C4-2B (cell line): ENCODE data around the gene REST.
"Not testable (repeated sequence)": the region's sequence is repeated elsewhere in the genome, so short reads cannot be mapped to it uniquely, and the experiment has no call there.

Experiments used
- H3K27ac ChIP-seq: fragments of 450-650 bp; 2 replicates; pipeline ENCODE4 v1.5.1; 2017
- CTCF ChIP-seq: fragments of 450-650 bp; conservative IDR thresholded peaks from 2 replicates; pipeline ENCODE4 v1.5.1; 2017; ENCODE audit warnings: mild to moderate bottlenecking
- ZFX ChIP-seq: fragments of 450-650 bp; IDR thresholded peaks from 2 replicates; pipeline ENCODE4 v1.6.1; 2017

REST gene

GRCh38 chr4:56871371-56871866 lies 36.3 kb upstream of the REST start:
- TF ChIP-seq ZFX, result no peak
- TF ChIP-seq CTCF, result no peak
- H3K27ac ChIP-seq, result no peak overlapping the region

GRCh38 chr4:56874166-56874565 lies 33.5 kb upstream of the REST start:
- H3K27ac ChIP-seq, result peak overlapping the region; percentile 51
- no peak for TF ChIP-seq ZFX
- TF ChIP-seq CTCF, result no peak

DNA sequence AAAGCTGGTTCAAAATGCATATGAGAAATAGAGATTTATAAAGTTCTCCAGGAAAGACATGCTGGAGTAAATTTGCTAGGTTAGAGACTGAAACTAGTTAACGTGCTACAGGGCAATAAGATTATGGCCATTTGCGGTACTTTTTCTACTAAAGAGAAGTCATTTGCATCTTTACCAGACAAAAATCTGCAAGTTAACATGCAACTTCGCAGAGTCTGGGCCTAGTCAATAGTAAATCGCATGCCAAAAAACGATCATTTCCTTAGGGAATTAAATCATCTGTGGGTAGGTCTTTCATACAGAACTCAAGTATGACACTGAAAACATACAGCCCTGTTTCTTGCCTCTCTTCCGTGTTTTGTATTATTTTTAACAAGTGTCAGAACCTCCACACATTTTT lies 32.8 kb upstream of the REST start:
- H3K27ac ChIP-seq, result no peak overlapping the region; the same call in 1 of the 2 replicates
- TF ChIP-seq CTCF (no peak), ZFX (no peak)

DNA sequence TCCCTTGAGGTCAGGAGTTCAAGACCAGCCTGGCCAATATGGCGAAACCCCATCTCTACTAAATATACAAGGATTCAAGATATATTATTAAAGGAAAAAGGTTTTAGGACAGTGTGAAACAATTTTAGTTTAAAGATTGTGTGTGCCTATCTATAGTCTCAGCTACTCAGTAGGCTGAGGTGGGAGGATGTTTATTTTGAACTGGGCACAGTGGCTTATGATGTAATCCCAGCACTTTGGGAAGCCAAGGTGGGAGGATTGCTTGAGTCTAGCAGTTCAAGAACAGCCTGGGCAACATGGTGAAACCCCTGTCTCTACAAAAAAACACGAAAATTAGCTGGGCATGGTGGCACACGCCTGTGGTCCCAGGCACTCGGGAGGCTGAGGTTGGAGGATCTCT lies 31.4 kb upstream of the REST start:
- no peak overlapping the region for H3K27ac ChIP-seq
- TF ChIP-seq CTCF (no peak), ZFX (no peak)

GRCh38 chr4:56879996-56880395 lies 27.7 kb upstream of the REST start:
- no peak overlapping the region for H3K27ac ChIP-seq
- TF ChIP-seq ZFX, result no peak
- TF ChIP-seq CTCF, result no peak

GRCh38 chr4:56880572-56880971 lies 27.1 kb upstream of the REST start:
- no peak overlapping the region for H3K27ac ChIP-seq
- TF ChIP-seq ZFX, result no peak
- TF ChIP-seq CTCF, result no peak

DNA sequence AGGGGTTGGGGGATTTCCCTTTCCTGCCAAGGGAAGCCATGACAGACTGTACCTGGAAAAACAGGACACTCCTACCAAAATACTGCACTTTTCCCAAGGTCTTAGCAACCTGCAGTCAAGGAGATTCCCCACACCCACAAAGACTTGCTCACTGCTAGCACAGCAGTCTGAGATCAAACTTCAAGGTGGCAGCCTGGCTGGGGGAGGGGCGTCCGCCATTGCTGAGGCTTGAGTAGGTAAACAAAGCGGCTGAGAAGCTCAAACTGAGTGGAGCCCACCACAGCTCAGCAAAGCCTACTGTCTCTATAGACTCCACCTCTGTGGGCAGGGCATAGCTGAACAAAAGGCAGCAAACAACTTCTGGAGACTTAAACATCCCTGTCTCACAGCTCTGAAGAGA lies 23.2 kb upstream of the REST start:
- H3K27ac ChIP-seq, result peak overlapping the region; percentile 21; the same call in 1 of the 2 replicates

GRCh38 chr4:56892691-56893090 lies 15.0 kb upstream of the REST start:
- no peak for TF ChIP-seq CTCF
- TF ChIP-seq ZFX, result no peak
- H3K27ac ChIP-seq, result no peak overlapping the region

DNA sequence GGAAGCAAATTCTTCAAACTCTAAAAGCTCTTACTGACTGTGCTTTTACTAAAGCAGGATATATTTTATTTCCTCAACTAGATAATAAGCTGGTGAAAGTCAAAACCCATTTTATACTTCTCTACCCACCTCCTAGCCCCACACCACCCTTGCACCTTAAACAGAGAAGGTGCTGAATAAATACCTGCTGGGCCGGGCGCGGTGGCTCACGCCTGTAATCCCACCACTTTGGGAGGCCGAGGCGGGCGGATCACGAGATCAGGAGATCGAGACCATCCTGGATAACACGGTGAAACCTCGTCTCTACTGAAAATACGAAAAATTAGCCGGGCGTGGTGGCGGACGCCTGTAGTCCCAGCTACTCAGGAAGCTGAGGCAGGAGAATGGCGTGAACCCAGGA lies 9.9 kb upstream of the REST start:
- H3K27ac ChIP-seq, result not testable (repeated sequence)

GRCh38 chr4:56900186-56900585 lies 7.5 kb upstream of the REST start:
- H3K27ac ChIP-seq, result not testable (repeated sequence)
